Measurements from ENCODE around the gene ABCA2.

The ABCA2 gene

GRCh38 chr9:136979769-136980587, 48.1 kb downstream of the ABCA2 start:
- DNase-seq, result no peak

- DNase-seq, result no peak
Observed at GRCh38 chr9:136978865-136979544, 49.0 kb downstream of the ABCA2 start.

GRCh38 chr9:136978073-136978864, 49.8 kb downstream of the ABCA2 start:
- DNase-seq, result peak; percentile 46

DNA sequence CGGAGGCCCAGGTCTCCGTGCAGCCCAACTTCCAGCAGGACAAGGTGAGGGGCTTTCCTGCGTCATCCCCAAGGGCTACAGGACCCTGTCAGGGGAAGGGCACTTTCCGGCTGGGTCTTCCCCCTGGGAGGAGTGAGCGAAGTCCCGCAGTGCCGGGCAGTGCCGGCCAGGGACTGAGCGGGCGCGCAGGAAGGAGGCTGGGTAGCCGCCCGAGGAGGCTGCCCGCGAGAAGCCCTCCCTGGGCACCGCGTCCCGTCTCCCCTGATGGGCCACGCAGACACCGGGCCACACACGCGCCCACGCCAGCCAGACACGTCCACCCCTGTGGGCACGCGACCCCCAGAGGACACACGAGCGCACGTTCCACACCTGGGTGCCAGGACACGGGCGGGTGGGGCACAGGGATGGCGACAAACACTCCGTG, 50.4 kb downstream of the ABCA2 start:
- DNase-seq, result no peak

DNA sequence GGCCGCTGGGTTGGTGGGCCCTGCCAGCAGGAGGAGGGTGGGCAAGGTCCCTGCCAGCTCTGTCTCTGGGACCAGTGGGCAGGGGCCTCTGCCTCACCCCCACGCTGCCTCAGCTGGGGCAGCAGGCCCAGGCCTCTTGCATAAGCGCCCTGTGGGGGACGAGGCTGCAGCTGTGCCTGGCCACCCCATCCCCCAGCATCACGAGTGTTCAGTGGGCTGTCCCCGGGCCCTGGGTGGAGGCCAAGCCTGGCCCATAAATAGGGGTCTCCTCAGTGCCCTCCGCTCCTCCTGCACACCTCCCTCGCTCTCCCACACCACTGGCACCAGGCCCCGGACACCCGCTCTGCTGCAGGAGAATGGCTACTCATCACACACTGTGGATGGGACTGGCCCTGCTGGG, 50.8 kb downstream of the ABCA2 start, which contains the start of gene PTGDS:
TSS of gene PTGDS (plus strand) at position 282 of the 400 bp plus-strand sequence. CDS start at position 357, 75 bp downstream.
- DNase-seq, result no peak

GRCh38 chr9:136975644-136976043, 52.4 kb downstream of the ABCA2 start:
- peak; percentile 14 for DNase-seq

GRCh38 chr9:136974817-136975535, 53.1 kb downstream of the ABCA2 start:
- no peak for DNase-seq

DNA sequence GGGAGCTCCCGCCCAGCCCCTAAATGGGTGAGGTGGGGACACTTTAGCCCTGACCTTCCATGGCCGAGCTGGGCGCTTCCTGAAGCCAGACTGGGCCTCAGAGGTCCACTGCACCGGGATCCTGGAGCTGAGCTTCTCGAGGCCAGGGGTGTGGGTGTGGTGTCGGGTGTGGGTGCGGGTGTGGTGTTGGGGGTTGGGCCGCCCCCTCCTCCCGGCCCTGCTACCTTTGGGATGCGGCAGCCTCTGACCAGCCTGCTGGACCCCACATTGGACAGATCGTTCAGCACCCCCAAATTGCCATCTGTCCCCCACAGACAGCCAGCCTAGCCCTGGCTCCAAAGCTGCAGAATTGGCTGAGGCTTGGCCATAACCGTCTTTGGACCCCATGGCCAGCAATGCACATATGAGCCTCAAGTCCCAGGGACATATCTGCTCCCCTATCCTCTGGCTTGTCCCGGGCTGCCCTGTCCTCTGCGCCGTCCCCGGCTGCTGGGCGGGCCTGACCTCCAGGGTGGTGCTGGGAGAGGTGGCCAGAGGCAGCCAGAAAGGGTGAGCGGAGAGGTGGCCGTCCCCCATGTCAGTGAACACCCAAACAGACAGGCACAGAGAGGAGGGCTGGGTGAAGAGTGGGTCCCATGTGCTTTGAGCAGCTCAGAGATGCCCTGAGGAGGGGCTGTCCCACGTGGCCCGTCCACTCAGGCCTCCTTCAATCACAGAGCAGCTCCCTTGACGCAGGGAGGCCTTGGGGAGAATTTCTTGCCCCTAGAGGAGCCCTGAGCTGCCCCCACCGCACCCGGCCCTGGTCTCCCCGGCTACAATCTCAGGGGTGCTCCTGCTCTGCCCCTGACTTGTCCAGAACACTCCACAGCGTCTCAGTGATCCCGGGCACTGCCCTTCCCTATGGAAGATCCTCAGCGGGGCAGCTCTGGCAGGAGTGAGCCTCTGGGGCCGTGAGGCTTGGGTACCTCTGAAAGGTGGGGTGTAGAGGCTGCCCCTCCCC, 54.1 kb downstream of the ABCA2 start:
- no peak for DNase-seq

DNA sequence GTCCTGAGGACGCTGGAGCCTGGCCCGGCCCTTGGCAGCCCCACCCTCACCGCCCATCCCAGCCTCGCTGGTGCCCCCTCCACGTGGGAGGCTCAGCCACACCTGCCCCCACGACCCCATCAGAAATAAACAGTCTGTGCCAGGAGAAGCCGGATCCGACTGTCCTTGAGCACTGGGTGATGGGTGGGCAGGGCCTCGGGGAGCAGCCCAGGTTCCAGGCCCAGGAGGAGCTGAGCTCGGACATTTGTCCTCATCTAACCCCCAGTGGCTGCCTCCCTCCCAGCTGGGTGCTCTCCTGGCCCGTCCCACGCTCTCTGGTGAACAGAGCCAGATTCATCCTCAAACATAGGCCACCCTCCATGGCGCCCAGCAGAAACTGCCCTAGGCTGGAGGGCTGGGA, 55.3 kb downstream of the ABCA2 start:
- no peak for DNase-seq

GRCh38 chr9:136972335-136972734, 55.7 kb downstream of the ABCA2 start:
- DNase-seq, result no peak

- no peak for DNase-seq
Observed at GRCh38 chr9:136971746-136972145, 56.3 kb downstream of the ABCA2 start.

- DNase-seq, result no peak
Observed at GRCh38 chr9:136970361-136970760, 57.7 kb downstream of the ABCA2 start.

GRCh38 chr9:136969774-136970173, 58.3 kb downstream of the ABCA2 start:
- DNase-seq, result no peak

DNA sequence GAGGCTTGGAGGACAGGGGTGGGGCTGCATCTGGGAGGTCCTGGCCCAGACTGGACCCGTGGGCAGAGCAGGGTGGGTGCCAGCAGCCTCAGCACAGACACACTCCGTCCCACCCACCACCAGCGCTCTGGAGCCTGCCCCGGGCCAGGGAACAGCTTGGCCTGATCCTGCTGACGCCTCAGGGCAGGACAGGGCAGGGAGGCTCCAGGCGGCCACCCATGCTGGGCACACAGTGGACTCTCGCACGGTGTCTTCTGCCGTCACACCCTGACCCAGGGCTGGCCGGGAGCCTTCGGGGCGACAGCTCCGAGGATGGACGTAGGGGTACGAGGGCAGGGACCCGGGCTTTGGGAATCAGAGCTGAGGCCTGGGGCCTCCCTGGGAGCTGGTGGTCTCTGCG, 58.9 kb downstream of the ABCA2 start:
- DNase-seq, result no peak

DNA sequence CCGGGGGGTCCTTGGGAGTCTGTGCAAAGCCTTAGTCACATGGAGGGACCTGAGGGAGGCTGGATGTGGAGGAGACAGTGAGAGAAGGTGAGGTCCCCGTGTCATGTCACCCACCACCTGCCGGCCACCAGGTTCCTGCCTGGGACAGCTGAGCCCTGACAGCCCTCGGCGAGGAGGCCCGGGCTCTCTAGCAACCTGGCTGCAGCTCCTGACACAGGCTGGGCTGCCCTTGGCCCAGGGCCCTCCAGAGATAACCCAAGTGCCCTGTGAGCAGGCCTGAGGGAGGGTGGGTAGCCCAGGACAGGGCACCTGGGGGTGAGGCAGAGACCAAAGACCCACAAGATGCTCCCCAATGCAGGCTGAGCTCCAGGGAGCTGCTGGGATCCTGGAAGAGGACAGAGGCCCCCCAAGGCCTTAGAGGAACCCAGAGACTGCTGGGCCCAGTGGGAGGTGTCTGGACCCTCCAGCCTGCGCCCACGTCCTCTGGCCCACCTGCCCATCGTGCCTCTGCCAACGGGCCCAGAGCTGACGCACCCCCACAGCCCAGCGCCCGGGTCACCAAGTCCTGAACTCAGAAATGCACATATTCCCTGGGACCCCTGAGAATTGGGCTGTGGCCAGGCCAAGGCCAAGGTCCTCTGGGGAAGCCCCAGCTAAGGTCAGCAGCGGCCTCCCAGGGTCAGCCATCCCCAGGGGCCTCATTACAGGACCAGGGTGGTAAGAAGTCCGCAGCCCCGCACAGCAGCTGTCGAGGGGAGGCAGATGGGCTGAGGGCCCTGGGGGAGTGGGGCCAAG, 59.5 kb downstream of the ABCA2 start:
- no peak for DNase-seq

- DNase-seq, result no peak
Observed at GRCh38 chr9:136965771-136966484, 62.1 kb downstream of the ABCA2 start.

GRCh38 chr9:136964833-136965422, 63.1 kb downstream of the ABCA2 start:
- no peak for DNase-seq

GRCh38 chr9:136964171-136964689, 63.8 kb downstream of the ABCA2 start:
- DNase-seq, result no peak

DNA sequence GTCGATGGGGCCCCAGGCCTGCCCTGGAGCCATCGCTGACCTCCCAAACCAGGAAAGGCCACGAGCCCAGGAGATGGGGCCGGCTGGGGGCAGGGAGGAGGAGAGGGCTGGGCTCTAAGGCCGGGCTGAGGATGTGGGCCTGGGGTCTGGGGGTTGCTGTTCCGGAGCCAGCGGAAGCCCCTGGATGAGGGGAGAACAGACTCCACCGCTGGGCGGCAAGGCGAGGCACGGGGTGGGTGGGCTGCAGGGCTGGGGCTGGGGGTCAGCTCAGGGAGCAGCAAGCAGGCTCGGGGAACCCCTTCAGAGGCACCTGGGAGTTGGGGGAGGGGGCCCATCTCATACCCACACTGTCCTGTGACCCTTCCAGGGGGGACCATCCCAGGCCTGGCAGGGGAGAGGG, 64.3 kb downstream of the ABCA2 start:
- no peak for DNase-seq

Measured in fibroblast of skin of right biceps (primary cell).